GM19099 (cell line): ENCODE results near the gene PACS1.

Source experiments
- POLR2A ChIP-seq: IDR thresholded peaks from 3 replicates; pipeline ENCODE4 v1.6.1; 2011; ENCODE audit warnings: low read depth; ENCODE audit not compliant: insufficient read length; ENCODE audit errors: extremely low read depth

The PACS1 gene

DNA sequence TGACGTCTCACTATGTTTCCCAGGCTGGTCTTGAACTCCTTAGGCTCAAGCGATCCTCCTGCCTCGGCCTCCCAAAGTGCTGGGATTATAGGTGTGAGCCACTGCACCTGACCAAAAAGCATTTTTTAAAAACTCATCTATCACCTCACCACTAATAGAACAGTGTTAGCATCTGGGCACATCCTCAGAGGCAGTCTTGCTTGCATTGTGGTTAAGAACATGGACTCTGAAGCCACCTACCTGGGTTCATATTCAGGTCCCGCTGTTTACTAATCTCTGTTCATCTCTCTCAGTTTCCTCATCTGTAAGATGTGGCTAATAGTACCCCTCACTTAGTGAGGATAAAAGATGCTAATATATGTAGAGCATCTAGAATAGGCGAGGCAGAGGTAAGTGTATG, 90.6 kb downstream of the PACS1 start:
- TF ChIP-seq POLR2A: no peak

DNA sequence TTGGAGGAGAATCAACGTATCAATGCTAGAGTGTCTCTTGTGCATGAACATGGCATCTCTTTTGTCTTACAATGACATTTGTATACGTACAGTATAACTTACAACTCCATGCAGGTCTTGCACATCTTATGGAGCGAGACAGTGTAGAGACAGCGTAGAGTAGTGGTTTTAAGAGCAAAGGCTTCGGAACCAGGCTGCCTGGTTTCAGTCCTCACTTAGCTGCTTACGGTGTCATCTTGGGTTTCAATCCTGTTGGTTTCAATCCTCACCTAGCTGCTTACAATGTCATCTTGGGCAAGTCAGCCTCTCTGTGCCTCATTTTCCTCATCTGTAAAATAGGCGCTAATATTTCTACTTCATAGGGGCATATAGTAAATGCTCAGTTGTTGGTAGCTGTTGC, 98.2 kb downstream of the PACS1 start:
- TF ChIP-seq POLR2A: no peak

DNA sequence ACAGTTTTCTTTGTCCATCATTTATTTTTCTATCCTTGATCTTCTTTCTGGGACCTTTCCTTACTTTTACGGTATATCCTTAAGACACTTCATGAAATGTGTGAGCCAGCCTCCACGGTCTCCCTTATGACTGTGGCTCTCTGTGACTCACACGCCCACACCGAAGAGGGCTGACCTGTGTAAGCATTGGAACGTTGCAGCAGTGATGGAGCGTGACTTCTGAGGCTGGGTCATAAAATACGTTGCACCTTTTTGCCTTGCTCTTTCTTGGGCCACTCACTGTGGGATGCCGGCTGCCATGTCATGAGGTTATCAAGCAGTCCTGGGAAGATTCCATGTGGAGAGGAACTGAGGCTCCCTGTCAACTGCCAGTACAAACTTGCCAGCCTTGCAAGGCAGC, 102.1 kb downstream of the PACS1 start:
- TF ChIP-seq POLR2A: no peak

DNA sequence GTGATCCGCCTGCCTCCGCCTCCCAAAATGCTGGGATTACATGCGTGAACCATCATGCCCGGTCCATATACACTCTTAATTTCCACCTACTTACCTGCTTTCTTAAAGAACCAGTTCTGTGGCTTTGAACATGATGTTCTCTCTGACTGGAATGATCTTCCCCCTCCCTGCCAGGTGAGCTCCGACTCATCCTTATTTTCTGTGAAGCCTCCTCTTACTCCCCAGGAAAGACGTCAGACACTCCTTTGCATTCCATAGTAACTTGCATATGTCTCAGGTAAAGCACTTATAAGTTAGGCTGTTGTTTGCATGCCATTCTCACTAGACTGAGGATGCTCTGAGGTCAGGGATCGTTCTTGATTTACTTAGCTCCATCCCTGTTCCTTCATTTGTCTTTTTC, 106.6 kb downstream of the PACS1 start:
- TF ChIP-seq POLR2A: no peak

DNA sequence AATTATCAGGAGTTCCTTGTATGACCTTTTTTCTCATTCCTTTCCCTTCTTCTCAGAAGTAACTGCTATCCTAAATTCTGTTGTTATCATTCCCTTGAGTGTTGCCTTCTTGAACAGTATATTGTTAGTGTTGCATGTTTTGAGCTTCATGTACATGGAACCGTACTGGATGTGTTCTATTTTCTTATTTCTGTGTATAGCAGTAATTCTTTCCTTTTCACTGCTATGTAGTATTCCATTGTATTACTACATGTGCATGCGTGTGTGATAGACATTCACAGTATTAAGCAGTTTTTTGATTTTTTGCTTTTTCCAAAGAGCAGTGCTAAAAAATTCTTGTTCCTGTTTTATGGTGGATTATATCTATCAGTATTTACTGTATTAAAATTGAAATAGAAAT, 108.1 kb downstream of the PACS1 start:
- no peak for TF ChIP-seq POLR2A

DNA sequence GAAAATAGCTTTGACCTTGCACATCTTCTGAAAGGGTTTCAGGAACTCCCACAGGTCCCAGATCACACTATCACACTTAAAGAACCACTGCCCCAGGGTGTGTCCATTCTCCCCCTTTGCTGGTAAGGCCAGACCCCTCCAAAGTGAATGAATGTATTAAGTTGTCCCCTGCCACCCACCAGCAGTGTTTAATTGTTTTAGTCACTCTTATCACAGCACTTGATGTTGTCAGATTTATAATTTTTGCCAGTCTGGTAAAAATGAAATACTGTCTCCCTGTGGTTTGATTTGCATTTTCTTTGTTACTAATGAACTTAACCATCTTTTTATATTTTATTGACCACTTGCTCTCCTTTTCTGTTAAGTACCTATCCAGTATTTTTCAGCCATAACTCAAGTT, 108.8 kb downstream of the PACS1 start:
- no peak for TF ChIP-seq POLR2A

DNA sequence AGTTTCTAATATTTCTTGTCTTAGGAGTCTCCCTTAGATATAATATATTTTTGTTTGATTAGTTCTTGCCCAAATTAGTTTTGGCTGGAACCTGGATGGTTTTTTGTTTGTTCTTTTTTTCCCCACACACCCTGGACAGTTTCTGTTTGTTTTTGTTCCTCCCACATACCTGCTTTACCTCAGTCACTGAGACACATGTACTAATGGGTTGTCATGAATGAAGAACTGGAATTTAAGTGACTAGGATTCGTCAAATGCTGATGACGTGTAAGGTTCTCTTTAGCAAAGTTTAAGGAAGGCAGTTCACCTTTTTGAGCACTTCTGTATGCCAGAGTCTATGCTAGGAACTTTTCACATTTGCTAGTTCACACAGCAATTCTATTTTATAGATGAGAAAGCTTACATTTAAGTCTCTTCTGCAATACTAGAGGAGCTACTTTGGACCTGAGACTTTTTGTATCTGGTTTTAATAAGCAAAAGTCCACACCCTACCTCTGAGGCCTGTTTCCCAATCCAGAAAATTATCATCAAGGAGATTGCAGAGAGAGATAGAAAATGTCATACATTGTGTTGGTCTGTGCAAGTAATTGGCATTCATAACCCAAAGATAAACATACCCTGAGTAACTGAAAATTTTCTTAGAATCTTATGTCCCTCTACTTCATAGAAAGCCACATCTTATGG, 111.7 kb downstream of the PACS1 start:
- TF ChIP-seq POLR2A: no peak

DNA sequence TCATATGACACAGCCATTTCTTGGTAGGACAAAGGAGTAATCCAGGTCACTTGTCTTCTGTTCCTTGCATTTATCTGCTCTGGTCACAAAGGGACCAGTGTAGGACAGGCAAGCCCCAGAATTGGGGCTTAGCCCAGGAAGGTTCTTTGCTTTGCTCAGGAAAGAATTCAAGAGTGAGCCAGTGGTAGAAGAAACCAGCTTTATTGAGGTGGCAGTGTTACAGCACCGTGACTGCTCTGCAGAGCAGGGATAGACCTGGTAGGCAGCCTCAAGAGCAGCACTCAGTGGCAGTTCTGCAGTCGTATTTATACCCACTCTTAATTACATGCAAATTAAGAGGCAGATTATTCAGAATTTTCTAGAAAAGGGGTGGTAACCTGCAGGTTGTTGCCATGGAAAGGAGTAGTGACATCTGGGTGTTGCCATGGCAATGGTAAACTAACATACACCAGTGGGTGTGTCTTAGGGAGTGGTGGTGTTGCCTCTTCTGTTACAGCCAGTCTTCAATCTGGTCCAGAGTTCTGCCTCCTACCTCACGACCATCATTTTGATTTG, 113.5 kb downstream of the PACS1 start:
- TF ChIP-seq POLR2A: no peak

DNA sequence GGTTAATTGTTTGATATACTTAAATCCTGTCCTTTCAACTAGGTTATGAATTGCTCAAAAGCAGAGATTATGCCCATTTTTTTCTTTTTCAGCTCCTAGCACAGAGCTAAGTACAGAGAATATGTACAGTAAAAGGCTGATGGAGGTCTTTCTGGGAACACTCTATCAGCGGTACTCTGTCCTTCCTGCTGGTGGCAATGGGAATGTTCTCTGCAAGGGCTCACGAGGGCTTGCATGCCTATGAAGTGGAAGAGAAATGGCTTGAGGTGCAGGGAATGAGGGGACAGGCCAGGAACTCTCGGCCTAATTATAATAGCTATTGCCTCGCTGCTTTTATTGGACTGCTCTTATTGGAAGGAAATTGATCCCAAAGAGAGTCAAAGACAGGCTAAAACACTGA, 114.7 kb downstream of the PACS1 start:
- TF ChIP-seq POLR2A: no peak

DNA sequence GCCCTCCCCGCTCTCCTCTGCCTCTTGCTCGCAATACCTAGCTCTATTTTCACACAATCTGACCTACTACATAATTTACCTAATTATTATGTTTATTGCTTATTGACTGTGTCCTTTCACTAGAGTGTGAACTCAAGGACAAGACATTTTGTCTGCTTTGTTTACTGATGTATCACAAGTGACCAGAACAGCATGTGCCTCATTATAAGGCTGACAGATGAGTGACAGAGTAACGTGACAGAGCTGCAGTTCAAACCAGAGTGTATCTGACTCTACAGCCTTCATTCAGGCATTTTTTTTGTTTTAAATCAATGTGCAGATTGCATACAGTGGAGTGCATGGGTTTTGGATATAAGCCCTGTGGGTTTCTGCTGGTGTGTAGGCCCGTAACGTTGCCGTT, 116.4 kb downstream of the PACS1 start:
- no peak for TF ChIP-seq POLR2A

DNA sequence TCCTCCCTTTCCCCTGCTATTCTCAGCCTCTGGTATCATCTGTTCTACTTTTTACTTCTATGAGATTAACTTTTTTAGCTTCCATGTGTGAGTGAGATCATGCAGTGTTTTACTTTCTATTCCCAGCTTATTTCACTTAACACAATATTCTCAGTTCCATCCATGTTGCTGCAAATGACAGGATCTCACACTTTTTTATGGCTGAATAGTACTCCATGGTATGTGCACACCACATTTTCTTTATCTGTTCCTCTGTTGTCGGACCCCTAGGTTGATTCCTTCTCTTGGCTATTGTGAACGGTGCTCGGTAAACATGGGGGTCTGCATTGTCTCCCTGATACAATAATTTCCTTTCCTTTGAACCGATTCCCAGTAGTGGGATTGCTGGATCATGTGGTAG, 117.4 kb downstream of the PACS1 start:
- TF ChIP-seq POLR2A: no peak

DNA sequence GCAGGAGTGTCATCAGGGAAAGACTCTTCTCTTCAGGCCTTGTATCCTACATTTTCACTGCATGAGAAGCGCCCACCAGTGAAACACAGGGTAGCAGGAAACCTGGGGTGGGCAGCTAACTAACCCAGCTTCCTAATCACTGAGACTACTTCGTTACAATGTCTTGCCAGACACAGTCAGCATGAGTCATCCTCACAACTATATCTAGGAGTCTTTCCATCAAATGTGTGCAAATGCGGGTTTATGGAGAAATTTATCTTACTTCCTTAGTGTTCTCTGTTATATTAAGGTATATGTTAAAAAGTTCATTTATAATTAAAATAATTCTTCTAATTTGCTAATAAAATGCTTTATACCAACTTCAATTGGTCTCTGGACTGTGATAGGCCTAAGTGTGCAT, 118.5 kb downstream of the PACS1 start:
- TF ChIP-seq POLR2A: no peak

DNA sequence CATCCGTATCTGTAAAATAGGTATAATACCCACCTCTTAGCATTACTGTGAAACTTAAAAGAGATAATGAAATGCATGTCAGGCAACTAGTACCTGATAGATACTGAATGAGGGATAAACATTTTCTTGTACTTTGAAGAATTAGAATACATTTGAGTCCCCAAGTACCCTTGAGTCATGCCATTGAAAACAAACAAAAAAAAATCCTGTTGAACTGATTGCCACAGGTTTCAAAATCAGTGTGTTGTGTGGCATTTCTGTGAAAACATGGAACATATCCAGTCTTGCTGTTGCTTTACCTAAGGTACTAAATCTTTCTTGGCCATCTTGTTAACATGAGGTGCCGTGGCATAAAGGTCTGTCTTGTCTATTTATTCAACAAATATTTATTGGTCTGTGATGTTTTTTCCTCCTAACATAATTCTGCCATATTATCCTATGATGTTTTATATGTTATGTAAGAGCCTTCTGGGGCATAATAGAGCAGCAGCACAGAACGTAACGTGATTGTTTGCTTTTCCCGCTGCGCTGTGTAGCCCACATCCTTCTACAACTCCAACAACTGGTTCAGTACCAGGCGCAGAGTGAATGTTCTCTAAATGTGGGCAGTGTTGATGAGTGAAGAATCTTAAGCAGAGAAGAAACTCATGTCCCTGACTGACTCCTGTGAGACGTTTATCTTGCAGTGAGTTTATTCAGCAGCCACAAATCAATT, 119.1 kb downstream of the PACS1 start:
- TF ChIP-seq POLR2A: no peak

DNA sequence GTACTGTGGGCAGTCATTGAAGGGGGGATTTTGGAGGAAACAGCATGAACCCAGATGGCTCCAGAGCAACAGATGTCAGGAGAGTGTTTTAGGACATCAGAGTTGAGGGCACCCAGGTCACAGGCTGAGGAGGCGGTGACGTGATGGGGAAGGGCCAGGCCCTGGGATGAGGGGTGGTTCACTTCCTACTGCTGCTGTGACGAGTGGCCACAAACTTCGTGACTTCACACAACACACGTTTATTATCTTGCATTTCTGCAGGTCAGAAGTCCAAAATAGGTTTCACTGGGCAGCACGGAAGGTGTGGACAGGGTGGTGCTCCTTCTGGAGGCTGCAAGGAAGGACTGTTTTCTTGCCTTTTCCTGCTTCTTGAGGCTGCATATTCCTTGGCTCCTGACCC, 120.7 kb downstream of the PACS1 start:
- TF ChIP-seq POLR2A: no peak

DNA sequence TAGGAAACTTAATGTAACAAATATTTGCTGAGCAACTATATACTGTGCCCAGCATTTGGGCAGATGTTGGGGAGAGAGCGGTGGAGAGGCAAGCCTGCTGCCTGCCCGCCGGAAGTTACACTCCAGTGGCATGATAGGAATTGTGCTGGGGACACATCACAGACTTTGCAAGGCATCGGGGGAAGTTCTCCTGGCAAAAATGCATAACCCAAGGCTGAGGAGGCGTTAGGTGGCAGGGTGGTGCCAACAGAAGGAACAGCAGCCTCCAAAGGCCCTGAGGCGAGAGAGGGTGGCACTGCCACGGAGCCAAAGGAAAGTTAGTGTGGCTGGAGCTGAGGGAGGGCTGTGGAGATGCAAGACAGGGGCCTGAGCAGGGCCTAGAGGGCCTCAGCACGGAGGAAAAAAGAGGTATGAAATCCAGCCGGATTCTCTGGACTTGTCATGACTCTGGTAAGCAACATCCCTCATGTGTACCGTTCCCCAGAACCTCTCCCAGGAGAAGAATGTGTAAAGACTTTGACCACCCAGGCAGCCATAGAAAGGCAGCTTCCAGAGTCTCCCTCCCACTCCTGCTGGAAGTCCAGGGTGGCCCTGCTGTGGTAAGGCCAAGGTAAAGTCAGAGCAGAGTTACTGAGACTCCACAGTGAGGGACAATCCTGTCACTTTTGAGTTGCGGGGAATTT, 122.2 kb downstream of the PACS1 start:
- no peak for TF ChIP-seq POLR2A

DNA sequence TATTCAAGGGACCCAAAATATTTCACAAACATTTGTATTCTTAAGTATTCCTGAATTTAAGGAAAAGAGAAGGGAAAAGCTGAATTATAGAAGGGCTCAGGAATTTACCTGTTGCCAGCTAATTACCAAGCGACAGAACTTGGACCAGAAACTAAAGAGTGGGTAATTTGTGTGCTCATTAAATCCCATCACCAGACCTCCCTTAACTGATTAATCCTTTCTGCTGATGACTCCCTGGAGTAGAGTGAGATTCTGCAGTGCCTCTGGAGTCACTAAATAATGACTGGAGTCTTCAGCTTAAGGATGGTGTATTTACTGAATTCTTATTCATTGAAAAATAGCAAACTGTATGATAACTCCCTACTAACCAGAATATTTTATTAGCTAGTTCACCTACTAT, 124.3 kb downstream of the PACS1 start:
- TF ChIP-seq POLR2A: no peak
